AG04450 (cell line): ENCODE measurements around the gene HOXB6. TPM values are rescaled to one million over a fixed set of nuclear protein-coding genes. Genes with fewer than 3 reads are reported as not detected.

Experiments
- CTCF ChIA-PET: fragments of 300-600, 350-600 bp; formaldehyde crosslinking; extraction: SDS; loops from one replicate; lab custom pipeline; 2022; ENCODE audit warnings: antibody characterized with exemption, inconsistent platforms; lab: Charles Lee
- POLR2A ChIA-PET: fragments of 350-600 bp; formaldehyde crosslinking; extraction: SDS; loops from one replicate; lab custom pipeline; 2021; ENCODE audit warnings: antibody characterized with exemption, inconsistent platforms; lab: Yijun Ruan, JAX
- DNase-seq: peaks from one replicate; pipeline ENCODE4 v3.0.0-alpha.2; 2011; ENCODE audit warnings: low read depth, low spot score
- H3K27ac ChIP-seq: one replicate; pipeline ENCODE4 v1.5.1; 2012; ENCODE audit warnings: low read depth, low read length, control low read depth
- H3K27me3 ChIP-seq: one replicate; pipeline ENCODE4 v1.6.0; 2012; ENCODE audit warnings: low read length; ENCODE audit not compliant: control insufficient read depth, insufficient read depth
- H3K4me3 ChIP-seq: 2 replicates; pipeline ENCODE4 v1.5.1; 2011; ENCODE audit warnings: mild to moderate bottlenecking, low read depth, low read length, control low read depth
- H3K9me3 ChIP-seq: 2 replicates; pipeline ENCODE4 v1.5.1; 2012; ENCODE audit warnings: low read length; ENCODE audit not compliant: control insufficient read depth, insufficient read depth
- CTCF ChIP-seq: IDR thresholded peaks from 2 replicates; pipeline ENCODE4 v1.5.1; 2011; ENCODE audit warnings: low read depth, low read length, control low read depth, inconsistent platforms
- polyA plus RNA-seq: library from polyadenylated mRNA; depleted of rRNA; stranded (reverse); fragments of >200 nt; gene quantifications from 2 replicates; pipeline ENCODE4 v1.2.3, GENCODE V29; 2011

HOXB6 gene
- polyA plus RNA-seq, 1 experiment: 15.4 TPM

GRCh38 chr17:48554412-48555257, 50.2 kb downstream of the HOXB6 start:
- Histone ChIP-seq H3K9me3 (no peaks in the 10 kb centered on the region; the same call in 1 of the 2 replicates), H3K27ac (peak overlapping the region; percentile 90), H3K27me3 (no peaks in the 10 kb centered on the region), H3K4me3 (peak overlapping the region; percentile 63)
- POLR2A ChIA-PET: interaction anchor here (0.9 to 4.9 kb wide), 4 partner anchors 12 to 71 kb away, joined by 4 to 40 read pairs (median 9); no protein-coding TSS in a partner anchor
- CTCF ChIA-PET: interaction anchor here (0.6 to 1.8 kb wide), 2 partner anchors 39 to 49 kb away, joined by 3 to 8 read pairs; partner anchors contain the start of gene HOXB5
- TF ChIP-seq CTCF: no peak
- DNase-seq: no peak

GRCh38 chr17:48553826-48554225, 51.0 kb downstream of the HOXB6 start:
- Histone ChIP-seq H3K27ac (peak overlapping the region; percentile 90), H3K27me3 (no peaks in the 10 kb centered on the region), H3K4me3 (peak overlapping the region; percentile 63), H3K9me3 (no peaks in the 10 kb centered on the region; the same call in 1 of the 2 replicates)
- ChIA-PET POLR2A (interaction anchor here (4.9 kb wide), 1 partner anchor 16 kb away, joined by 40 read pairs; no protein-coding TSS in a partner anchor), CTCF (no interaction called here)
- no peak for DNase-seq
- TF ChIP-seq CTCF: no peak

- Histone ChIP-seq H3K27me3 (no peaks in the 10 kb centered on the region), H3K4me3 (peak overlapping the region; percentile 63), H3K27ac (peak overlapping the region; percentile 89), H3K9me3 (no peaks in the 10 kb centered on the region; the same call in 1 of the 2 replicates)
- no peak for TF ChIP-seq CTCF
- DNase-seq: no peak
- POLR2A ChIA-PET: no interaction called here
- CTCF ChIA-PET: no interaction called here
These were observed 51.6 kb downstream of the HOXB6 start for GRCh38 chr17:48553190-48553547.

- Histone ChIP-seq H3K4me3 (peak overlapping the region; percentile 63), H3K27me3 (no peaks in the 10 kb centered on the region), H3K9me3 (no peaks in the 10 kb centered on the region; the same call in 1 of the 2 replicates), H3K27ac (peak overlapping the region; percentile 89)
- no peak for DNase-seq
- peak; percentile 27 for TF ChIP-seq CTCF
- POLR2A ChIA-PET: interaction anchor here (0.7 to 0.8 kb wide), 2 partner anchors 9 to 82 kb away, joined by 3 read pairs; no protein-coding TSS in a partner anchor
- CTCF ChIA-PET: interaction anchor here (0.8 to 0.9 kb wide), 2 partner anchors 30 to 217 kb away, joined by 3 to 4 read pairs; no protein-coding TSS in a partner anchor
These were observed 52.2 kb downstream of the HOXB6 start for GRCh38 chr17:48552466-48553189.
